NB4 (cell line): ENCODE measurements around the gene APPL2.

ENCODE experiments used
- DNase-seq: peaks from one replicate; pipeline ENCODE4 v3.0.0; 2010; ENCODE audit warnings: low read depth
- H3K4me3 ChIP-seq: one replicate; pipeline ENCODE4 v1.5.1; 2011; ENCODE audit warnings: mild to moderate bottlenecking, low read depth, low read length, moderate library complexity
- CTCF ChIP-seq: IDR thresholded peaks from one replicate; pipeline ENCODE4 v1.5.1; 2012; ENCODE audit warnings: low read depth, low read length
- MAX ChIP-seq: IDR thresholded peaks from 2 replicates; pipeline ENCODE4 v1.6.1; 2011; ENCODE audit warnings: low read depth, low read length
- MYC ChIP-seq: IDR thresholded peaks from 2 replicates; pipeline ENCODE4 v1.6.1; 2011; ENCODE audit warnings: low read depth, low read length
- POLR2A ChIP-seq: IDR thresholded peaks from 2 replicates; pipeline ENCODE4 v1.6.1; 2011; ENCODE audit warnings: mild to moderate bottlenecking; ENCODE audit not compliant: insufficient read length; ENCODE audit errors: extremely low read depth

Gene APPL2

GRCh38 chr12:105235732-105236476, at the start of gene APPL2:
Gene APPL2 (minus strand): TSS chr12:105236174. CDS start chr12:105236012, 162 bp downstream.
- TF ChIP-seq MYC (0 out of 2 replicates have a peak, but pooled peaks have one; percentile 6), MAX (no peak; the same call in 1 of the 2 replicates), CTCF (peak; percentile 23), POLR2A (no peak)
- peak within 1 kb of the TSS; percentile 87 for H3K4me3 ChIP-seq
- peak; percentile 96 for DNase-seq

- no peak for DNase-seq
- TF ChIP-seq CTCF (no peak), MYC (no peak), MAX (no peak), POLR2A (no peak)
- H3K4me3 ChIP-seq: no peak overlapping the region
Measured at GRCh38 chr12:105285378-105285777, 49.4 kb upstream of the APPL2 start.

GRCh38 chr12:105281694-105282049, 45.7 kb upstream of the APPL2 start:
- DNase-seq: no peak
- TF ChIP-seq POLR2A (no peak), MYC (no peak), CTCF (no peak), MAX (no peak)
- H3K4me3 ChIP-seq: no peak overlapping the region

GRCh38 chr12:105280966-105281693, 45.2 kb upstream of the APPL2 start:
- H3K4me3 ChIP-seq: no peak overlapping the region

More at GRCh38 chr12:105280966-105281693, 45.2 kb upstream of the APPL2 start:
- TF ChIP-seq MAX (no peak), CTCF (no peak), MYC (no peak), POLR2A (no peak)
- no peak for DNase-seq
